BJ (cell line): ENCODE results near the gene PTGIS. TPM values are rescaled to one million over a fixed set of nuclear protein-coding genes. Genes with fewer than 3 reads are reported as not detected.
"Not testable (repeated sequence)": the region's sequence is repeated elsewhere in the genome, so short reads cannot be mapped to it uniquely, and the experiment has no call there.

Experiments used
- CTCF ChIA-PET: fragments of 350-600 bp; formaldehyde crosslinking; extraction: SDS; loops from one replicate; lab custom pipeline; 2021; ENCODE audit warnings: antibody characterized with exemption, inconsistent platforms; lab: Yijun Ruan, JAX
- POLR2A ChIA-PET: fragments of 300-600 bp; sonication (Branson Sonifier 250); formaldehyde crosslinking; extraction: SDS; loops from one replicate; lab custom pipeline; 2021; ENCODE audit warnings: antibody characterized with exemption; lab: Charles Lee
- DNase-seq: peaks from one replicate; pipeline ENCODE4 v3.0.0-alpha.2; 2011; ENCODE audit warnings: low read depth
- H3K27me3 ChIP-seq: 2 replicates; pipeline ENCODE4 v1.6.0; 2011; ENCODE audit warnings: low read length; ENCODE audit not compliant: control insufficient read depth, insufficient read depth
- H3K36me3 ChIP-seq: 2 replicates; pipeline ENCODE4 v1.5.1; 2011; ENCODE audit warnings: low read length; ENCODE audit not compliant: control insufficient read depth, insufficient read depth
- H3K4me3 ChIP-seq: 2 replicates; pipeline ENCODE4 v1.5.1; 2011; ENCODE audit warnings: low read depth, mild to moderate bottlenecking, control low read depth, low read length
- CTCF ChIP-seq: IDR thresholded peaks from 2 replicates; pipeline ENCODE4 v1.5.1; 2011; ENCODE audit warnings: low read depth, mild to moderate bottlenecking, control low read depth, inconsistent platforms, low read length, moderate library complexity; ENCODE audit not compliant: insufficient read depth
- polyA plus RNA-seq: library from polyadenylated mRNA; depleted of rRNA; stranded (reverse); fragments of >200 nt; gene quantifications from 2 replicates; pipeline ENCODE4 v1.2.3, GENCODE V29; 2011

Gene PTGIS
- polyA plus RNA-seq, 1 experiment, result 39.0 TPM

GRCh38 chr20:49568278-49569151 lies 578 bp upstream of the PTGIS start:
- no peak for DNase-seq
- POLR2A ChIA-PET, result no interaction called here
- CTCF ChIA-PET, result interaction anchor here (1.7 kb wide), 1 partner anchor 11 kb away, joined by 8 read pairs; no protein-coding TSS in a partner anchor
- no peak overlapping the region; the same call in 1 of the 2 replicates for H3K4me3 ChIP-seq
- no peaks in the 10 kb centered on the region for H3K36me3 ChIP-seq
- TF ChIP-seq CTCF, result no peak
- peaks cover 12% of the 10 kb centered on the region for H3K27me3 ChIP-seq

DNA sequence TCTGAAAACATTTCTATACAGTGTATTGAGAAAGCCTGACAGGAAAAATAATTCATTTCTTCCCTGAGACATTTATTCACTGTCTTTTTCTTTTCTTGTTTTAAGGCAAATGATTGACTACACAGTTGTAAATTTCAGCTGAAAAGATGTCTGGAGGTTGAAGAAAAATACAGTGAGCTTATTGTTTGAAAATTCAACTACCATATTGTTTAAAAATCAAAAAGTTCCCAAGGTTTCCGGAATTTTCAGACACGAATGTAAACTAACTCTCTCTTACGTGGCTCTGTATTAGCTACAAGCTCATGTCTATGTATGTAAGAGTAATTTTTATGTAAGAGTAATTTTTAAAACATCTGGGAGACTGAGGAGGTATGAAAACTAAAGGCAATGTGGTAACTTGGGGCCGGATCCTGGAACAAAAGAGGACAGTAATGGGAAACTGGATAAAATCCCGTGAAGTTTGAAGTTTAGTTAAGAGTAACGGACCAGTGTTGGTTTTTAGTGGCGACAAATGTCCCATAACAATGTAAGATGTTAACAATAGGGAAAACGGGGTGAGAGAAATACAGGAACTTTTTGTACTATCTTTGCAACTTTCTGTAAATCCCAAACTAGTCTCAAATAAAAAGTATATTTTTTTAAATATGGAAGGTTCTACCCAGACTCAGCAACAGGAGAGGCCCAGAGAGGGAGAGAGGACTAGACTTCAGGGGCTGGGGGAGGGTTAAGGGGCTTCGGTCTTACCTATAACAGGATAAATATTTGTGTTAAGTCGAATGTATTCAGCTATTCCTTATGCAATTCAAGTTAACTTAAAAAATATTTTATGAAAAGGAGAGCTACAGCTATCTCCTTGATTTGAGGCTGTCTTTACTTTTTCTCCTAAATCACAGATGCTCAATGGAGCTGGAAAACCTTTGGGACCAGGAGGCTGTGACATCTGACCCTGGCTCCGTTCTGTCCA lies 1.3 kb downstream of the PTGIS start:
- POLR2A ChIA-PET, result no interaction called here

DNA sequence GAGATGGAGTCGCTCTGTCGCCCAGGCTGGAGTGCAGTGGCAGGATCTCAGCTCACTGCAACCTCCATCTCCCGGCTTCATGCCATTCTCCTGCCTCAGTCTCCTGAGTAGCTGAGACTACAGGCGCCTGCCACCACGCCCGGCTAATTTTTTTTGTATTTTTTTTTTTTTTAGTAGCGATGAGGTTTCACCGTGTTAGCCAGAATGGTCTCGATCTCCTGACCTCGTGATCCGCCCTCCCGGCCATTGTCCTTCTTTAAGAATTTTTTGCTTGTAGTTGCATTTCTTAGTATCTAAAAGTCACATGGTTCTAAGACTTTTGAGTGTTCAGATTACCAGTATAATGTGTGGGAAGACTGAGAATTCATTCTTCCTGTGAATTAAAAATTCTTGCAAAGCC lies 2.9 kb downstream of the PTGIS start:
- H3K4me3 ChIP-seq, DNase-seq, POLR2A ChIA-PET, H3K36me3 ChIP-seq: not testable (repeated sequence)
- peaks cover 12% of the 10 kb centered on the region for H3K27me3 ChIP-seq
- CTCF ChIA-PET, result interaction anchor here (0.7 to 1.4 kb wide), 4 partner anchors 8 to 927 kb away, joined by 3 to 4 read pairs (median 4); no protein-coding TSS in a partner anchor

More for the DNA sequence above, 1.3 kb downstream of the PTGIS start:
- H3K4me3 ChIP-seq, result peak overlapping the region; percentile 61
- no peak for DNase-seq
- CTCF ChIA-PET, result interaction anchor here (1.4 to 1.7 kb wide), 2 partner anchors 25 to 43 kb away, joined by 4 to 5 read pairs; no protein-coding TSS in a partner anchor
- peaks cover 12% of the 10 kb centered on the region for H3K27me3 ChIP-seq
- TF ChIP-seq CTCF, result no peak
- H3K36me3 ChIP-seq, result no peaks in the 10 kb centered on the region

GRCh38 chr20:49563015-49563980 lies 4.6 kb downstream of the PTGIS start:
- Histone ChIP-seq H3K36me3 (no peaks in the 10 kb centered on the region), H3K27me3 (peaks cover 5% of the 10 kb centered on the region), H3K4me3 (no peak overlapping the region)
- no peak for DNase-seq
- CTCF ChIA-PET, result interaction anchor here (0.6 to 1.4 kb wide), 2 partner anchors 22 to 41 kb away, joined by 6 to 7 read pairs; no protein-coding TSS in a partner anchor
- POLR2A ChIA-PET, result no interaction called here
- no peak for TF ChIP-seq CTCF
